OCI-LY3 (cell line): ENCODE data around the gene TRMU.

Experiments
- CTCF ChIP-seq: fragments of 200-600, 300-600 bp; sonication (generic); IDR thresholded peaks from 2 replicates; pipeline ENCODE4 v1.5.1; 2014; ENCODE audit warnings: antibody characterized with exemption, low read length, low read depth
- EZH2phosphoT487 ChIP-seq: fragments of 200-600 bp; shearing (Covaris generic); IDR thresholded peaks from 2 replicates; pipeline ENCODE4 v1.6.1; 2018; ENCODE audit warnings: antibody characterized with exemption, mixed run types, low read depth

DNA sequence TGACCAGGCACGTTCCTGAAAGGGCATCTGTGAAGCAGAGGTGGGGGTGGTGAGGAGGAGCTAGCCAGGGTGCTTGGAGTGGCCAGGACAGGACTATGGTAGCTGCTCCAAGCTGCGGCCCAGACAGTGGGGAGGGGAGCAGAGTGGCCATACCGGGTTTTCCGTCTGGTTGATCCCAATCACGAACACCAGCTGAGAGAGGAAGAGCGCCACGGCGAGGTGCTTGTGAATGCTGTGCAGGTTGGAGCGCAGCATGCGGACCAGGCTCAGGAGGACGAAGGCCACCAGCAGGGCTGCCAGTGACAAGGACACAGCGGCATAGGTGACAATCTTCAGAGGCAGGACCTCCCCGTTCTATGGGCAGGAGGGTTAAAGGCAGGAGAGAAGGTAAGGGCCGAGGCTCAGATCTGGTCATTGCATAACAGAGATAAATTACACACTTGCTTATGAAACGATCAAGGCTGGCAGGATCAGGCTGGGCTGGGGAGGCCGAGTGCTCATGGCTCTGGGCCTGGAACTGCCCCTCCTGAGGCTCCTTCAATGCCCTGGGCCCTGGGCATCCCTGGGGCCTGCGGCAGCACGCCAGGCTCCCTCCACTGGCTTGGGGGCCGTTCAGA, 41.5 kb downstream of the TRMU start:
- TF ChIP-seq CTCF (no peak), EZH2phosphoT487 (no peak)
